HG03039 (cell line): Measurements from ENCODE around the gene THBS1.

Experiments used
- ATAC-seq: cut with Tn5 transposase; IDR thresholded peaks from one replicate; pipeline ENCODE4 v1.9.1; 2021; ENCODE audit warnings: mild to moderate bottlenecking, moderate library complexity; ENCODE audit not compliant: unreplicated experiment

The THBS1 gene

GRCh38 chr15:39573287-39573686, 7.6 kb upstream of the THBS1 start:
- ATAC-seq, result no peak

- no peak for ATAC-seq
Observed at GRCh38 chr15:39573844-39574243, 7.0 kb upstream of the THBS1 start.

GRCh38 chr15:39574427-39574826, 6.5 kb upstream of the THBS1 start:
- ATAC-seq, result no peak

- no peak for ATAC-seq
Observed at GRCh38 chr15:39575180-39575579, 5.7 kb upstream of the THBS1 start.

GRCh38 chr15:39578851-39579486, 1.9 kb upstream of the THBS1 start:
- ATAC-seq, result no peak

- no peak for ATAC-seq
Observed at GRCh38 chr15:39579487-39580116, 1.3 kb upstream of the THBS1 start.

- peak; percentile 89 for ATAC-seq
Observed at GRCh38 chr15:39580117-39580484, 778 bp upstream of the THBS1 start.

- no peak for ATAC-seq
Observed at GRCh38 chr15:39581242-39581792, 438 bp downstream of the THBS1 start.

- ATAC-seq, result no peak
Observed at GRCh38 chr15:39581793-39582285, 960 bp downstream of the THBS1 start.

GRCh38 chr15:39582286-39582976, 1.6 kb downstream of the THBS1 start:
- ATAC-seq, result no peak

GRCh38 chr15:39582977-39583595, 2.2 kb downstream of the THBS1 start:
- ATAC-seq, result no peak

GRCh38 chr15:39583596-39584265, 2.9 kb downstream of the THBS1 start:
- ATAC-seq, result no peak

- ATAC-seq, result no peak
Observed at GRCh38 chr15:39584266-39584659, 3.4 kb downstream of the THBS1 start.

GRCh38 chr15:39584662-39585388, 3.9 kb downstream of the THBS1 start:
- ATAC-seq, result no peak

- no peak for ATAC-seq
Observed at GRCh38 chr15:39585389-39585841, 4.5 kb downstream of the THBS1 start.

- ATAC-seq, result no peak
Observed at GRCh38 chr15:39585871-39586301, 5.0 kb downstream of the THBS1 start.

GRCh38 chr15:39586387-39587095, 5.7 kb downstream of the THBS1 start:
- ATAC-seq, result no peak

GRCh38 chr15:39587096-39587721, 6.3 kb downstream of the THBS1 start:
- no peak for ATAC-seq
